ENCODE measurements around the gene LIFR. TPM values are rescaled to one million over a fixed set of nuclear protein-coding genes. Genes with fewer than 3 reads are reported as not detected.

The LIFR gene
- total and polyA plus RNA-seq, 12 donors, result 9.2 to 118 (median 59.0) TPM

DNA sequence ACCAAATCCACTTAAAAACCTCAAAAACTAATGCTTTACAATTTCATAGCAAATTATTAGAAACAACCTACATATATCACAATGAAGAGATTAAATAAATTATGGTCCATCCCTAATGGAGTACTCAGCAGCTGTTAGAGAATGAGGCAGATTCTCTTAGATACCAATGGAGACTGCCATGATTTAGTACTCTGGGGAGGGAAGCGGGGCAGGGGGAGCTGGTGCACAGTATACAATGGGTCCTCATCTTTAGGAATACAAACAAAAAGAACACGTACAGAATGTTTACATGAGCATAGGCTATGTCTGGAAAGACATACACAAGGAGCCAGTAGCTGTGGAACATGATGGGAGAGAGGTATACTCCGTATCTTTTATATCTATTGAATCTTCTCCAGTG is 2.0 kb downstream of the LIFR start:
- H3K4me3 ChIP-seq, result peak overlapping the region in 1 of 4 donors; percentile 97
- 57 to 71% (median 65%) methylated on average over 3 of the region's 3 CpGs for WGBS, 4 donors
- no peak for DNase-seq

DNA sequence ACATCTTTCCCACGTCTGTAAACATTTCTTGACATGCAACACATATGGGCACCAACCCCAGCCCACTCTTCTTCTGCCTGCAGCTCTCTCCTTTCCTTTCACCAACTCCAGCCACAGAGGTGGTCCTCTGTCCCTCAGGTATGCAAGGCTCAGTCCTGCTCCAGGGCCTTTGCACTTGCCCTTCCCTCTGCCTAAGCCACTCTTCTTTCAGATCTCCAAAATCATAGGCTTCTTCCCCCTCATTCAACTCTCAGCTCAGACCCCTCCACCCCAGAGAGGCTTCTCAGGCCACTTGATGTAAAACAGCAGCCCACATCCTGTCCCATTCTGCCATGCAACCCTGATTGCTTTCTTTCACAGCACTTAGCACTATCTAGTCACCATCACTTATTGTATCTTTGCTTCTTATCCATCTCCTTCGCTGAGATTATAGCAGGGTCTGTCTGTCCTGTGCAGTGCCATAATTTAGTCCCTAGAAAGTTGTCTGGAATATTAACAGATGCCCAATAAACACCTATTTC is 3.4 kb downstream of the LIFR start:
- H3K27ac ChIP-seq, result peak overlapping the region in 2 of 5 donors; percentile 4 to 42
- no peaks in the 10 kb centered on the region for H3K36me3 ChIP-seq (replicated peaks in 1 of 2)
- 61 to 75% (median 65%) methylated on average over 2 of the region's 2 CpGs for WGBS, 4 donors
- TF ChIP-seq, protein P1, sequence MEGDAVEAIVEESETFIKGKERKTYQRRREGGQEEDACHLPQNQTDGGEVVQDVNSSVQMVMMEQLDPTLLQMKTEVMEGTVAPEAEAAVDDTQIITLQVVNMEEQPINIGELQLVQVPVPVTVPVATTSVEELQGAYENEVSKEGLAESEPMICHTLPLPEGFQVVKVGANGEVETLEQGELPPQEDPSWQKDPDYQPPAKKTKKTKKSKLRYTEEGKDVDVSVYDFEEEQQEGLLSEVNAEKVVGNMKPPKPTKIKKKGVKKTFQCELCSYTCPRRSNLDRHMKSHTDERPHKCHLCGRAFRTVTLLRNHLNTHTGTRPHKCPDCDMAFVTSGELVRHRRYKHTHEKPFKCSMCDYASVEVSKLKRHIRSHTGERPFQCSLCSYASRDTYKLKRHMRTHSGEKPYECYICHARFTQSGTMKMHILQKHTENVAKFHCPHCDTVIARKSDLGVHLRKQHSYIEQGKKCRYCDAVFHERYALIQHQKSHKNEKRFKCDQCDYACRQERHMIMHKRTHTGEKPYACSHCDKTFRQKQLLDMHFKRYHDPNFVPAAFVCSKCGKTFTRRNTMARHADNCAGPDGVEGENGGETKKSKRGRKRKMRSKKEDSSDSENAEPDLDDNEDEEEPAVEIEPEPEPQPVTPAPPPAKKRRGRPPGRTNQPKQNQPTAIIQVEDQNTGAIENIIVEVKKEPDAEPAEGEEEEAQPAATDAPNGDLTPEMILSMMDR (IDR thresholded peaks at IDR 0.05), result no peak
- TF ChIP-seq POLR2A (IDR thresholded peaks at IDR 0.05), result no peak
- H3K27me3 ChIP-seq, result no peaks in the 10 kb centered on the region
- intact Hi-C loops (cut with DNase I), result loop anchor here in 1 of 2 donors (10.0 kb wide), 1 partner anchor 252 kb away; no protein-coding TSS in a partner anchor
- DNase-seq, result no peak
- H3K4me3 ChIP-seq, result peak overlapping the region in 1 of 4 donors; percentile 31
- no peaks in the 10 kb centered on the region for H3K9me3 ChIP-seq (replicated peaks in 1 of 3)
- H3K4me1 ChIP-seq (replicated peaks in 1 of 2), result peaks cover 7 to 23% of the 10 kb centered on the region in 2 donors

More for the DNA sequence above, 2.0 kb downstream of the LIFR start:
- Histone ChIP-seq H3K27ac (peak overlapping the region in 3 of 5 donors; percentile 27 to 98 (median 84)), H3K36me3 (replicated peaks in 1 of 2) (no peaks in the 10 kb centered on the region), H3K27me3 (no peaks in the 10 kb centered on the region), H3K9me3 (replicated peaks in 1 of 3) (no peaks in the 10 kb centered on the region), H3K4me1 (replicated peaks in 1 of 2) (peaks cover 7 to 15% of the 10 kb centered on the region in 2 donors)
- TF ChIP-seq, protein P1 (IDR thresholded peaks at IDR 0.05), result no peak
- no peak for TF ChIP-seq POLR2A (IDR thresholded peaks at IDR 0.05)
- intact Hi-C loops (cut with DNase I), result loop anchor here in 1 of 2 donors (10.0 kb wide), 1 partner anchor 250 kb away; no protein-coding TSS in a partner anchor

- peak in 3 of 7 donors; percentile 30 to 39 (median 35) for DNase-seq
- peak overlapping the region in 1 of 5 donors; percentile 37 for H3K27ac ChIP-seq
- WGBS, 4 donors, result 55 to 63% (median 57%) methylated on average over 8 to 10 of the region's 10 CpGs
- peaks cover 0 to 30% of the 10 kb centered on the region in 2 donors for H3K4me1 ChIP-seq (replicated peaks in 1 of 2)
- TF ChIP-seq, protein P1 (IDR thresholded peaks at IDR 0.05), result peak; percentile 38 to 61 (median 54)
- no peak for TF ChIP-seq POLR2A (IDR thresholded peaks at IDR 0.05)
- H3K4me3 ChIP-seq, result peak overlapping the region in 1 of 4 donors; percentile 31
- no peaks in the 10 kb centered on the region for H3K36me3 ChIP-seq (replicated peaks in 1 of 2)
- H3K27me3 ChIP-seq, result no peaks in the 10 kb centered on the region
- no peaks in the 10 kb centered on the region for H3K9me3 ChIP-seq (replicated peaks in 1 of 3)
- intact Hi-C loops (cut with DNase I), result loop anchor here in 1 of 2 donors (10.0 kb wide), 1 partner anchor 253 kb away; no protein-coding TSS in a partner anchor
Measured at GRCh38 chr5:38551030-38552017, 5.1 kb downstream of the LIFR start.
